K562 (cell line): ENCODE results near the gene KCTD7. TPM values are rescaled to one million over a fixed set of nuclear protein-coding genes. Genes with fewer than 3 reads are reported as not detected.

Experiments used
- ASH1L ChIP-seq: fragments of 450-650 bp; IDR thresholded peaks from 2 replicates; pipeline ENCODE4 v1.6.1; 2018; ENCODE audit warnings: borderline replicate concordance, mild to moderate bottlenecking, low read depth; ENCODE audit not compliant: partially characterized antibody
- ATF7 ChIP-seq: fragments of 450-650 bp; IDR thresholded peaks from 2 replicates; pipeline ENCODE4 v1.7.1; 2014; ENCODE audit warnings: mild to moderate bottlenecking, moderate library complexity
- BMI1 ChIP-seq: fragments of 150-350 bp; IDR thresholded peaks from 2 replicates; pipeline ENCODE4 v1.6.1; 2014; ENCODE audit warnings: low read length
- CAMTA2 ChIP-seq: fragments of 250-450 bp; sonication (Bioruptor Pico); conservative IDR thresholded peaks from 2 replicates; pipeline ENCODE4 v1.5.1; 2022
- CBX2 ChIP-seq: fragments of 200-600 bp; sonication (generic); IDR thresholded peaks from one replicate; pipeline ENCODE4 v1.6.1; 2012; ENCODE audit warnings: mild to moderate bottlenecking, low read length, inconsistent platforms; ENCODE audit not compliant: insufficient read depth, poor library complexity, severe bottlenecking
- CCAR2 ChIP-seq: fragments of 200-400 bp; formaldehyde crosslinking; IDR thresholded peaks from 2 replicates; pipeline ENCODE4 v1.6.1; 2017; ENCODE audit warnings: mild to moderate bottlenecking, low read depth, low read length
- CREM ChIP-seq: IDR thresholded peaks from 2 replicates; pipeline ENCODE4 v1.6.1; 2014; ENCODE audit warnings: antibody characterized with exemption, low read depth
- ETS1 ChIP-seq: conservative IDR thresholded peaks from 2 replicates; pipeline ENCODE4 v1.6.1; 2011; ENCODE audit warnings: low read depth, mild to moderate bottlenecking, low read length; ENCODE audit not compliant: control insufficient read depth
- EWSR1 ChIP-seq: fragments of 450-650 bp; IDR thresholded peaks from 2 replicates; pipeline ENCODE4 v1.6.1; 2018; ENCODE audit warnings: borderline replicate concordance, mild to moderate bottlenecking, low read depth, moderate library complexity; ENCODE audit not compliant: partially characterized antibody
- HNRNPK ChIP-seq: fragments of 200-400 bp; formaldehyde crosslinking; IDR thresholded peaks from one replicate; pipeline ENCODE4 v1.6.1; 2018; ENCODE audit warnings: mild to moderate bottlenecking, low read depth, low read length; ENCODE audit not compliant: poor library complexity, severe bottlenecking
- MBD1 ChIP-seq: fragments of 250-450 bp; sonication (Bioruptor Pico); IDR thresholded peaks from 2 replicates; pipeline ENCODE4 v1.8.0; 2022; ENCODE audit warnings: inconsistent platforms
- MCM3 ChIP-seq: fragments of 450-650 bp; IDR thresholded peaks from 2 replicates; pipeline ENCODE4 v1.6.1; 2016
- NCOA1 ChIP-seq: fragments of 450-650 bp; IDR thresholded peaks from 2 replicates; pipeline ENCODE4 v1.6.1; 2016; ENCODE audit warnings: low read depth
- PHB ChIP-seq: fragments of 250-450 bp; sonication (Bioruptor Pico); IDR thresholded peaks from 2 replicates; pipeline ENCODE4 v1.5.0; 2021
- RFX1 ChIP-seq: fragments of 450-650 bp; IDR thresholded peaks from 2 replicates; pipeline ENCODE4 v1.6.1; 2016; ENCODE audit warnings: mild to moderate bottlenecking, moderate library complexity
- RNF2 ChIP-seq: sonication (generic); IDR thresholded peaks from 2 replicates; pipeline ENCODE4 v1.6.1; 2016
- TFE3 ChIP-seq: fragments of 450-650 bp; formaldehyde crosslinking; IDR thresholded peaks from 2 replicates; pipeline ENCODE4 v1.4.0; 2020; ENCODE audit warnings: mild to moderate bottlenecking, mixed read lengths
- ZNF184 ChIP-seq: sonication (generic); formaldehyde crosslinking; IDR thresholded peaks from 2 replicates; pipeline ENCODE4 v1.5.0; 2020; ENCODE audit warnings: missing genetic modification reagents
- ZNF212 ChIP-seq: fragments of 450-650 bp; formaldehyde crosslinking; IDR thresholded peaks from 2 replicates; pipeline ENCODE4 v1.4.0; 2020; ENCODE audit warnings: mild to moderate bottlenecking
- ZNF518B ChIP-seq: fragments of 250-450 bp; sonication (Bioruptor Pico); IDR thresholded peaks from 2 replicates; pipeline ENCODE4 v1.5.0; 2021; ENCODE audit warnings: mild to moderate bottlenecking, moderate library complexity
- polyA plus RNA-seq, 8 experiments: library from polyadenylated mRNA; depleted of rRNA in 4 of 8; stranded (reverse) in 5 of 8; unstranded in 3 of 8; fragments of >200 nt; fragmentation: Nextera tagmentation in 2 of 8; fragmentation: Illumina TruSeq in 1 of 8; extraction: Ambion mirVana in 2 of 8; extraction: Trizol in 1 of 8; gene quantifications; 2 replicates each; pipeline versions ENCODE4 v1.2.1 to v1.2.3, GENCODE V29; 2011 to 2014; ENCODE audit warnings: inconsistent platforms in 1 of 8, missing spikeins in 1 of 8
- total RNA-seq, 7 experiments: library from RNA; depleted of rRNA in 6 of 7; stranded (reverse); fragments of >200 nt in 6 of 7; fragmentation: Illumina TruSeq in 2 of 7; extraction: Trizol in 2 of 7; gene quantifications; 2 replicates each; pipeline versions ENCODE4 v1.2.1 to v1.2.3, GENCODE V29; 2011 to 2021; ENCODE audit warnings: low replicate concordance in 1 of 7

The KCTD7 gene
- total and polyA plus RNA-seq, 9 of the 15 experiments (the other 6 are each of a cell fraction or from before 2014, with no cell fraction given): 1.5 to 26.0 (median 9.0) TPM

GRCh38 chr7:66628361-66629221, at the start of gene KCTD7 (continued):
- TF ChIP-seq ATF7: peak; percentile 75
- TF ChIP-seq MCM3: no peak
- TF ChIP-seq TFE3: no peak
- no peak for TF ChIP-seq BMI1
- peak; percentile 51; the same call in 1 of the 2 replicates for TF ChIP-seq PHB (CRISPR knock-in tag)
- TF ChIP-seq ASH1L: peak; percentile 81
- TF ChIP-seq ZNF518B (CRISPR knock-in tag): no peak
- no peak for TF ChIP-seq CBX2
- TF ChIP-seq EWSR1: no peak
- no peak for TF ChIP-seq ZNF184
- no peak for TF ChIP-seq RNF2
- 0 out of 2 replicates have a peak, but pooled peaks have one; percentile 59 for TF ChIP-seq CAMTA2 (CRISPR knock-in tag)
- peak; percentile 96 for TF ChIP-seq CREM
- TF ChIP-seq ETS1: peak; percentile 73; the same call in 1 of the 2 replicates
- no peak for TF ChIP-seq NCOA1
- TF ChIP-seq HNRNPK: peak; percentile 98
- TF ChIP-seq MBD1 (CRISPR knock-in tag): no peak
- no peak for TF ChIP-seq RFX1
- TF ChIP-seq CCAR2: no peak
- no peak for TF ChIP-seq ZNF212 (CRISPR knock-in tag)
